GM21825 (cell line): ENCODE results near the gene SCAPER.

Experiments
- ATAC-seq: cut with Tn5 transposase; IDR thresholded peaks from one replicate; pipeline ENCODE4 v1.9.1; 2021; ENCODE audit warnings: mild to moderate bottlenecking, moderate library complexity; ENCODE audit not compliant: unreplicated experiment

The SCAPER gene

GRCh38 chr15:76905013-76905839, at the start of gene SCAPER:
TSS of gene SCAPER (minus strand) at chr15:76905340. CDS start at chr15:76883817, 21,523 bp downstream.
- peak; percentile 83 for ATAC-seq

DNA sequence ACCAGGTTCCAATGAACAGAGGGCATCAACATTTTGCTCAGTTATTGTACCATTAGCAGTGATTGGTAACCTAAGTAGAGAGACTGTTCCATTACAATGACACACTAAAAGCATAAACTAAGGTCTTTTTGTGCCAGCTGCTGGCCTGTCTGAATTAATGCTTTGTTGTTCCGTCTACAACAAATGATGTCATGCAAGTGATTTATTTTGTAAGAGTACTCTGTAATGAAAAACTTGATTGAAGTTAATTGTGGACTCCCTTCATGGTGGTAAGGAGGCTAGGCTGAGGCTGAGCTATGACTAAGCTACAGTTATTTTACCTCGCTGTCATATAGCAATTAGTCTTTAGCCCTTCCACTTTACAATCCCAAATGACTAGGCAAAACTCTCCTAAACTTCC, 49.6 kb upstream of the SCAPER start:
- ATAC-seq = no peak

DNA sequence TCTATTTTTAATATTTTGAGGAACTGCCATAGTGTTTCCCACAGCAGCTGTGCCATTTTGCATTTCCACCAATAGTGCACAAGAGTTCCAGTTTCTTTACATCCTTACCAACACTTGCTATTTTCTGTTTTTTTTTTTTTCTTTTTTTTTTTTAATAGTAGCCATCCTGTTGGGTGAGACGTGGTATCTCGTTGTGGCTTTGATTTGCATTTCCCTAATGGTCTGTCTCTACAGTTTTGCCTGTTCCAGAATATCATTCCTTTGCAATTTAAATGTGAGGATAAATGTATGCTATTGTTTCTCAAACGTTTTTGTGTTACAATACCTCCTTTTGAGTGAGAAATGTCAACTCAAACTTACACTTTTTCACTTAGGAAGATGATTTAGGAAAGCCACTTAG, 48.8 kb upstream of the SCAPER start:
- ATAC-seq = no peak

- ATAC-seq = no peak
Observed at GRCh38 chr15:76951220-76951619, 46.1 kb upstream of the SCAPER start.

DNA sequence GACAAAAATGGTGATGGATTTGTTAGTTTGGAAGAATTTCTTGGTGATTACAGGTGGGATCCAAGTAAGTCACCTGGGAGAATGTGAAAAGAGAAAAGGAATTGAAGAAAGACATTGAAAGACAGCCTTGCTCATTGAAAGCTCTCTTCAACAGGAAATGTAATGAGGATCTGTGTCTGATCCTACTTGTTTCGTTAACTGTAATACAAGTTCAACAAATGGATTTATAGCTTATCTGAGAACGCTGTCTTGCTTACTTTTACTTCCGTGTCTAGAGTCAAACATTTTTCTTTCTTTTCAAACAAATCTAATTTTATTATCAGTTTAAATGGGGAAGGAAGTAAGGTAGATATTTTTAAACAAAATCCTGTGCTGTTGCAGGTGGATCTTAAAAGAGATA, 42.3 kb upstream of the SCAPER start:
- no peak for ATAC-seq

DNA sequence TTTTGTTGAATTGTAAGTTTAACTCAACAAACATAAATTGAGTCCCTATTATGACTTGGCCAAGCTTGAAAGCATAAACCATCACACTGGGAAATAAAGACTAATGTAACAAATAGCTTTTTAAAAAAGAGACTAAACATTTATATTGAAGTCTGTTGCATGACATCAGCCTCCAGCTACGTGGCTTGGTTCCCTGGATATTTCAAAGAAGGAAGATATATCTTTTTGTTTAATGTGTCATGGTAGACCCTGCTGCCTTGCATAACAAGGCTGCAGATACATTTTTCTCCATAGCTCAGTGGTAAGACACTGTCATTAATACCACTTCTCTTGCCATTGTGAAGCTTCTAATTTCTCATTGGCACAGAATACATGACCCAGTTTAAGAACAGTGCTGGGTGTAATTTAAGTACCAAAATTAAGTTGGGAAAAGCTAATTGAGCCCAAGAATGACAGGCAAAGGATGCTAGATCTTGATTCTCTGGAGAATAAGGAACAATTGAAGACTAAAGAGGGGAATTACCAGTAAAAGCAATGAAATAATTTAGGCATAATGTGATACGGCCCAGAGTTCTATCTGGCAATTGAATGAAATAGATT, 40.5 kb upstream of the SCAPER start:
- no peak for ATAC-seq

- ATAC-seq = no peak
Observed at GRCh38 chr15:76942331-76942730, 37.2 kb upstream of the SCAPER start.

- ATAC-seq = no peak
Observed at GRCh38 chr15:76941636-76942035, 36.5 kb upstream of the SCAPER start.

GRCh38 chr15:76939715-76940114, 34.6 kb upstream of the SCAPER start:
- ATAC-seq = no peak

DNA sequence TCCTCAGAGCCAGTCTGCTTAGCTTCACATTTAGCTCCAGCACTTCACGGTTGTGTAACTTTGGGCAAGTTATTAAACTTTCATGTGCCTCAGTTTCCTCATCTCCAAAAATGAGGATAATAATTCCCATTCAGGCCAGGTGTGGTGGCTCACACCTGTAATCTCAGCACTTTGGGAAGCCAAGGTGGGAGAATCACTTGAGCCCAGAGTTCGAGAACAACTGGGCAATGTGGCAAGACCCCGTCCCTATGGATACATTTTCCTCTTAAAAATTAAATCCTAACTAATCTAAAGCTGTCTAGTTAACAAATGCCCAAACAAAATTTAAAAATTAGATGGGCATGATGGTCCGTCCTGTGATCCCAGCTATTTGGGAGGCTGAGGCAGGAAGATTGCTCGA, 33.6 kb upstream of the SCAPER start:
- ATAC-seq = no peak

DNA sequence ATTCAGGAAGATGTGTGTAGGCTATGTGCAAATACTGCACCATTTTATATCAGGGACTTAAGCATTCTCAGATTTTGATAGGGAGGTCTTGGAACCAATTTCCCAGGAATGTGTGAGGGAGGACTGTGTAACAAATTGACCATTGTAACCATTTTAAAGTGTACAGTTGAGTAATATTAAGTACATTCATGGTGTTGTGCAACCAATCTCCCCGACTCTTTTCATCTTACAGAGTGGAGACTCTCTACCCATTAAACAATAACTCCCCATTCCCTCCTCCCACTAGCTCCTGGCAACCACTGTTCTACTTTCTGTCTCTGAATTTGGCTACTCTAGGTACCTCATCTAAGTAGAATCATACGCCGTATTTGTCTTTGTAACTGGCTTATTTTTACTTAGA, 31.5 kb upstream of the SCAPER start:
- ATAC-seq = no peak

DNA sequence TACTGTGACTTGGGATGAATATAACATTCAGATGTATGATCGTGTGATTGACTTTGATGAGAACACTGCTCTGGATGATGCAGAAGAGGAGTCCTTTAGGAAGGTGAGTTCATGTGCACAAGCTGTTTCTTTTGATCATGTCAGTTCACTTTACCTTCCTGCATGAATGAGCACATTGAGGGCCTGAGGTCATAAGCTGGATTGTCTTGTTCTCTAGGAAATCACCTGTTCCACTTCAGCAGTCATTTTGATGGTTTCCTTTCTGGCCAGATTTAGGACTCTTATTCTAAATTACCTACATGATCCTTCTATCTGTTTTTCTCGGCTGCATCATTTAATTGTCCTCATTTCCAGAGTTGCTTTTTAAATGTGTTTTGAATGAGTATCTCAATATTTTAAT, 30.5 kb upstream of the SCAPER start:
- no peak for ATAC-seq

GRCh38 chr15:76932135-76932966, 27.2 kb upstream of the SCAPER start:
- no peak for ATAC-seq

DNA sequence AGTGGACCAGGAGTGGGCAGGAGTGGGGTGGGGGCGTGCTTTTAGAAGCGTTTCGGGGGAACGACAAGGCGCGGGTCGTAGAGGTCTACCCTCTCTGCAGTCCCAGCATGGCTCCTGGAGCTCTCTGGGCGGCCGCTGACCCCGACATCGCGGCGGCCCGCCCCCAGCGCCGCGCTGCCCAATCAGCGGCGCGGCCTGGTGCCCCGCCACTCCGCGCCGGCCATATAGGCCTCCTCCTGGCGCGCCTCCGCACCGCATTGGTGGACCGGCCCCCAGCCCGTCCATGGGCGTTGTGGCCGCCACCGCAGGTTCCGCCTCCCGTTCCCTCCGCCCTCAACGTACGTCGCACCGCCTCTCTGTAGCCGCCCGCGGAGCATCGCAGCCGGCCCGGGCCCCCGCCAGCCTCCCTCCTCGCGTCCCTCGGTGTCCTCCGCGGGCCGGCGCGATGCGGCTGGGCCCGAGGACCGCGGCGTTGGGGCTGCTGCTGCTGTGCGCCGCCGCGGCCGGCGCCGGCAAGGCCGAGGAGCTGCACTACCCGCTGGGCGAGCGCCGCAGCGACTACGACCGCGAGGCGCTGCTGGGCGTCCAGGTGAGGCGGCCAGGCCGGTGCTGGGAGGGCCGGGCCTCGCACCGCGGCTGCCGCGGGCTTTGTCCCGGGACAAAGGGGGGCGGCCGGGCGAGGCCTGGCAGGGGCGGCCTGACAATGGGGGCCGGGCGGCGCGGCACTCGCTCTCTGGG, 26.4 kb upstream of the SCAPER start, which contains the start of gene RCN2:
Gene RCN2, plus strand, starts transcription at position 353 of the 738 bp plus-strand sequence. Its CDS starts 93 bp downstream, at position 446.
- peak; percentile 98 for ATAC-seq

DNA sequence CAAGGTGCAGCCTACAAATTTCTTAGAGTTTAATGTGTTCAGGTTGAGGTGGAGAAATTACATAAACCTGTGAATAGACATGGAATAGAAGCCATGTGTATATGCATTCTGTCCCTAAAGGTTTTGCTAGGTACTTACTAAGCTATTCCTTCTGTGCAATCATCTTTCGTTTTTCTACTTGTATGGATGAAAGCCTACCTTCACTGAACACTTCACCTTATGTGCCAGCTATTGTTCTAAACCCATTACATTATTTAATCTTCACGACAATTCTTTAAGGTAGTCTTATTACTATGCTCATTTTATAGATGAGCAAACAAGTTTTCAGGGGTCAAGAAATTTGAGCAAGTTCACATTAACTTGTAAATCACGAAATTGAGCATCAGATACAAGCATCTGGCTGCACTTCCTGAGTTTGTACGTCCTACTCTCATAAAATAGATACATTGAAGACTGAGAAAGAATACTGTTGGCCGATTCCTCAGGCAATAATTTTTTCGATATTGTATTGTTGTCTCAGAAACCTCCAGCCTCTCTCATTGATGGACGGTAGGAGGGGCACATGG, 25.8 kb upstream of the SCAPER start:
- no peak for ATAC-seq

- no peak for ATAC-seq
Observed at GRCh38 chr15:76929011-76929760, 24.0 kb upstream of the SCAPER start.

- ATAC-seq = no peak
Observed at GRCh38 chr15:76928201-76928600, 23.1 kb upstream of the SCAPER start.

- no peak for ATAC-seq
Observed at GRCh38 chr15:76916369-76916768, 11.2 kb upstream of the SCAPER start.

DNA sequence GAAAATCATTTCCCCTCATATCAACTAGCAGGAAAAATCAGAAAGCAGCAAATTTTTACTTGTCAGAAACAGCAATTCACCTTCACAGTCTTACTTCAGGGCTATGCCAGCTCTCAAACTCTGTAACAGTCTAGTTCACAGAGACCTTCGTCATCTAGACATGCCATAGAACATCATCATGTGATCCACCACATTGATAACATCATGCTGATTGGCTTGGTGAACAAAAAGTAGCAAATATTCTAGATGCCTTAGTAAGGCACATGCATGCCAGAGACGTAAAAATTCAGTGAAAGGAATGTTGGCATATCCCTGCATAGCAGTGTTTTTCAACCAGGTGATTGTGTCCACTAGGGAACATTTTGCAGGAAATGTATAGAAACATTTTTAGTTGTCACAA, 8.6 kb upstream of the SCAPER start:
- ATAC-seq = no peak

DNA sequence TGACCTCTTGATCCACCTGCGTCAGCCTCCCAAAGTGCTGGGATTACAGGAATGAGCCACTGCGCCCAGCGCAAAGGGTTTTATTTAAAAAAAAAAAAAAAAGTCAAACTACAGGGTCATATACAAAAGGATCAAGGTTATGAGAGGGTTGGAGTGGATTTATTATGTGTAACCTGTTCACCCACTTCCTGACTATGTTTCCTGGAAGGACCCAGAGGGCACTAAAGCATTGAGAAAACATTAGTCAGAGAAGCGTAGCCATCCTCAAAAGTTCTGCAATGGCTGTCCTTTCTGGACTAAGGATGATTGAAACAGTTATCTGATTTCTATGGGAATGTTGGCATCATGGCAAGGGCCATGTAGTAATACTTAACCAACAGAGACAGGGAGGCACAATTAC, 7.3 kb upstream of the SCAPER start:
- ATAC-seq = no peak
